Motor neuron (in vitro differentiated cells): ENCODE results near the gene RHEB. TPM values are rescaled to one million over a fixed set of nuclear protein-coding genes. Genes with fewer than 3 reads are reported as not detected.

Experiments
- ATAC-seq, 8 experiments: fragments of 200-7000 bp; cut with Tn5 transposase; replicated peaks in 6 of 8; 2 replicates each; pipeline ENCODE4 v1.8.0; 2021; ENCODE audit warnings: mild to moderate bottlenecking in 8 of 8, moderate library complexity in 8 of 8
- H3K27ac ChIP-seq, 2 donors: fragments of 250-450 bp; sonication (Bioruptor Pico); 2 replicates each; pipeline ENCODE4 v1.9.0; 2021; ENCODE audit warnings: antibody characterized with exemption in 2 of 2, mild to moderate bottlenecking in 2 of 2, moderate library complexity in 1 of 2
- H3K4me1 ChIP-seq, 2 donors: fragments of 250-450 bp; sonication (Bioruptor Pico); replicated peaks in 1 of 2; 2 replicates each; pipeline ENCODE4 v1.6.1; 2021; ENCODE audit warnings: antibody characterized with exemption in 2 of 2, mild to moderate bottlenecking in 2 of 2, moderate library complexity in 1 of 2
- H3K4me3 ChIP-seq, 5 donors: fragments of 250-450 bp; sonication (Bioruptor Pico); 2 replicates each; pipeline ENCODE4 v1.9.0; 2021; ENCODE audit warnings: antibody characterized with exemption in 5 of 5, mild to moderate bottlenecking in 5 of 5, moderate library complexity in 4 of 5
- WGBS, 10 experiments: fragments of 450-650 bp; shearing (Covaris generic); methylation state at CpG; one replicate each; pipeline ENCODE4 v1.0.0; 2022; 5-methylcytosine and 5-hydroxymethylcytosine counted together
- in situ Hi-C, 9 experiments: fragments of 400-800 bp; cut with MboI; loops; one replicate each; pipeline ENCODE4 v1.15.0; 2021; ENCODE audit warnings: low sequenced_read_pairs in 9 of 9, low pct_unique_long_range_greater_than_20kb in 2 of 9; ENCODE audit not compliant: unreplicated experiment in 9 of 9
- total RNA-seq, 8 experiments: library from RNA; unstranded; fragments of 300-600 nt; gene quantifications; 2 replicates each; pipeline versions ENCODE4 v1.2.3 to v1.2.4, GENCODE V29; 2022

The RHEB gene
- total RNA-seq, 8 experiments from 2014 or later = 62.2 to 163 (median 84.2) TPM

DNA sequence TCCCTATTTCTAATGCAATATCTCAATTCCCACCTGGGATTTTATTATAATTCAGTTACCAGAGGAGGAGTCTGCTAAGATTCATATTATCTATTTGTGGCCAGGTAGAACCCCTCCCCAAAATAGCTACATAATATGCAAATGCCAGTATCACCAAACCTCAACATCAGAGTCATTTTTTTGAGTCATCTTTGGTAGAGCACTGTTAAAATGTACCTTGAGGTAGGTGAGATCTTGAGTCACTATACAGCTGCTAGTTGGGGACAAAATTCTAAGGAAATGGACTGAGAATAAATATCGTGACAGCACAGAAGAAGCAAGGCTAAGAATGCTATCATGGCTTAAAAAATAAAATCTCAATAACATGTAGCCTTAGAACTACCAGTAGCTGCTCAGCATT, 75.1 kb downstream of the RHEB start:
- H3K27ac ChIP-seq = no peak overlapping the region
- no peak for ATAC-seq
- WGBS, 10 experiments = 17 to 100% (median 85%) methylated on average over 1 of the region's 1 CpG; no CpG with 5 or more reads in 2 of the 10 experiments
- no peak overlapping the region for H3K4me3 ChIP-seq
- in situ Hi-C loops = loop anchor here in 1 of 9 experiments (10.0 to 25.0 kb wide), 2 partner anchors 70 to 132 kb away; no protein-coding TSS in a partner anchor
- peaks cover 24 to 26% of the 10 kb centered on the region in 2 donors for H3K4me1 ChIP-seq

DNA sequence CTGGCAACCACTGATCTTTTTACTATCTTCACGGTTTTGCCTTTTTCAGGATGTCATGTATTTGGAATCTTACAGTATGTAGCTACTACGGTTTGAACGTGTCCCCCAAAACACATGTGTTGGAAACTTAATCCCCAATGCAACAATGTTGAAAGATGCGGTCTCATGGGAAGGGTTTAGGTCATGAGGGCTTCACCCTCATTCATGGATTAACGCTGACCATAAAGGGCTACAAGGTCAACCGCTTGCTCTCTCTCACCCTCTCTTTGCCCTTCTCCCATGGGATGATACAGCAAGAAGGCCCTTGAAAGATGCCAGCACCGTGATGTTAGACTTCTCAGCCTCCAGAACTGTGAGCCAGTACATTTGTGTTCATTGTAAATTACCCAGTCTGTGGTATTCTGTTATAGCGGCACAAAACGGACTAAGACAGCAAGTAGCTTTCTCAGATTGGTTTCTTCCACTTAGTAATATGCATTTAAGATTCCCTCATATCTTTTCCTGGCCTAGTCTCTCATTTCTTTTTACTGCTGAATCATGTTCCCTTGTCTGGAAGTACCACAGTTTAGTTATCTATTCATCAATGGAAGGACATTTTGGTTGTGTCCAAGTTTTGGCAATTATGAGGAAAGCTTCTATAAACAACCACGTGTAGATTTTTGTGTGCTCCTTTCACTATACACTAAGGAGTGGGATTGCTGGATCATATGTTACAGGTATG, 76.8 kb downstream of the RHEB start:
- no peak for ATAC-seq
- Histone ChIP-seq H3K27ac (no peak overlapping the region), H3K4me1 (peaks cover 23 to 26% of the 10 kb centered on the region in 2 donors), H3K4me3 (no peak overlapping the region)
- 46 to 100% (median 90%) methylated on average over 1 to 7 of the region's 10 CpGs for WGBS, 10 experiments
- in situ Hi-C loops = loop anchor here in 1 of 9 experiments (10.0 to 25.0 kb wide), 2 partner anchors 68 to 131 kb away; no protein-coding TSS in a partner anchor

DNA sequence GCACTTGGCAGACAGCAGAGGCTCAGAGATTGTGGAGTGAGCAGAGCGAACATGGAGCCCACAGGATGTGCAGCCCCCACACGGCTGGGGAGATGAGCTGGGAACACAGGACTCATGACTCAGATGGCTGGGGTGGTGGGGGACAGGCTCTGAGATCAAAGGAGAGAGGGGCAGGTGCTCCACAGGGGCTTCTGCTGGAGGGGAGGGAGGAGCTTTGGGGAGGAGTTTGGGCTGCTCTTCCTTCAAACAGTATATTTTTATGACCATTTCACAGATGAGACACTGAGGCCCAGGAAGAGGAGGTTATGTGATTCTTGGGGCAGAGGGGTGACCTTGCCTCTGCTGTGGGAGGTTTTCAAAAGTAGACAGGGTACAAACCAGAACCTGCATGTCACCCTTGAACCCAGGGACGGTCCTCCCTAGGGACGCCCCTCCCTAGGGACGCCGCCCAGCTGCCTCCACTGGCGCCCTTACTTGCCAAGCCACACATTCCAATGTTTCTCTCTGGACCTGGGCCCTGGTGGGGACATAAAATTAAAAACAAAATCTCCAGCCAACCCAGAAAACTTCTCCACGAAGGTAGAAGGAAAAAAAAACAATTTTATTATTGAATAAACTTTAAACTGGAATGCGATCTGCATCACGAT, 78.8 kb downstream of the RHEB start:
- Histone ChIP-seq H3K27ac (no peak overlapping the region), H3K4me1 (peaks cover 23 to 26% of the 10 kb centered on the region in 2 donors), H3K4me3 (no peak overlapping the region)
- 0 to 100% (median 74%) methylated on average over 1 to 7 of the region's 10 CpGs; no CpG with 5 or more reads in 2 of the 10 experiments for WGBS, 10 experiments
- no peak for ATAC-seq
- in situ Hi-C loops = loop anchor here in 1 of 9 experiments (10.0 to 25.0 kb wide), 2 partner anchors 66 to 129 kb away; no protein-coding TSS in a partner anchor

DNA sequence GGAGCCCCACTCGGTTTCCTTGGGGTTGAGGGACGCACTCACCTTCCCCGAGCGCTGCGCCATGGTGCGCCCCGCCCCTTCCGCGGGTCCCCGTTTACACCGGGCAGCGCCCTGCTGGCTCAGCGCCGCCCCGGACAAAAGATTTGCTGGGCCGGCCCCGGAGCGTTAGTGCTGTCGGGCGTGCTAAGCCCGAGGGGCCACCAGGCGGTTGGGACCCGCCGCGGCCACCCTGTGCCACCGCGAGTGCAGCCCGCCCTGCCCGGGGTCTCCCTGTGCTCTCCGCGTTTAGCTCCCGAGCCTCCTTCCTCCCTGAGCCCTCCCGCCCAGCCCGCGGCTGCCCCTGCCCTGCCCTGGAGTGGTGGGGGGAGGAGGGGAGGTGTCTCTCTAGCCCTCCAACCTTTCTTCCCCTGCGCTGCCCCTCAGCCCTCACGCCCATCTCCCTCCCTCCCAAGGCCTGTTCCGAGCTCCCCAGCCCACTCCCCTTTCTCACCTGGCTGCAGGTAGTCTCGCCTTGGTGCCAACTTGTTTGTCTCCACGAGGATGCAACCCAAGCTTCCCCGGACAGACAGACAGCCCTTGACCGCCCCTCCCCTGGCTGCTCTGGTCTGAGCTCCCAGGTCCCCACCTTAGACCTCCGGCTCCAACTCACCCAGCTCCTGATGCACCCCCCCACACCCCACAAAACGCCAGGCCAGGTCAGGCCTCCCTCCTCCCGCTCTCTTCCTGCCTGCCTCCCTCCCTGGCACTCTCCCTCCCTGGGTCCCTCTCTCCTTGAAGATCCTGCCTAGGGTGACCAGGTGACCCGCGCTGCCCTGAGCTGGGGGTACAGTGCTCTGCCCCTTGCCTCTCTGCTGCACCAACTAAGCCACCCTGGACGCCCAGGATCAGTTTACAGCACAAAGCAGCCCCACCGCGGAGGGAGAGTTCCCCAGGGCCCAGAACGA, 79.6 kb downstream of the RHEB start, which contains the start of gene CRYGN:
TSS of gene CRYGN (minus strand) at position 287 of the 944 bp plus-strand sequence. CDS start at position 63, 224 bp downstream.
- Histone ChIP-seq H3K4me1 (peaks cover 25 to 28% of the 10 kb centered on the region in 2 donors), H3K27ac (no peak within 1 kb of the TSS), H3K4me3 (peak within 1 kb of the TSS in 3 of 5 donors; percentile 3 to 14 (median 11))
- ATAC-seq = peak; percentile 20 to 73 (median 66)
- in situ Hi-C loops = loop anchor here in 1 of 9 experiments (10.0 to 25.0 kb wide), 2 partner anchors 65 to 128 kb away; no protein-coding TSS in a partner anchor
- WGBS, 10 experiments = 12 to 70% methylated on average over 2 to 5 of the region's 51 CpGs; no CpG with 5 or more reads in 8 of the 10 experiments

DNA sequence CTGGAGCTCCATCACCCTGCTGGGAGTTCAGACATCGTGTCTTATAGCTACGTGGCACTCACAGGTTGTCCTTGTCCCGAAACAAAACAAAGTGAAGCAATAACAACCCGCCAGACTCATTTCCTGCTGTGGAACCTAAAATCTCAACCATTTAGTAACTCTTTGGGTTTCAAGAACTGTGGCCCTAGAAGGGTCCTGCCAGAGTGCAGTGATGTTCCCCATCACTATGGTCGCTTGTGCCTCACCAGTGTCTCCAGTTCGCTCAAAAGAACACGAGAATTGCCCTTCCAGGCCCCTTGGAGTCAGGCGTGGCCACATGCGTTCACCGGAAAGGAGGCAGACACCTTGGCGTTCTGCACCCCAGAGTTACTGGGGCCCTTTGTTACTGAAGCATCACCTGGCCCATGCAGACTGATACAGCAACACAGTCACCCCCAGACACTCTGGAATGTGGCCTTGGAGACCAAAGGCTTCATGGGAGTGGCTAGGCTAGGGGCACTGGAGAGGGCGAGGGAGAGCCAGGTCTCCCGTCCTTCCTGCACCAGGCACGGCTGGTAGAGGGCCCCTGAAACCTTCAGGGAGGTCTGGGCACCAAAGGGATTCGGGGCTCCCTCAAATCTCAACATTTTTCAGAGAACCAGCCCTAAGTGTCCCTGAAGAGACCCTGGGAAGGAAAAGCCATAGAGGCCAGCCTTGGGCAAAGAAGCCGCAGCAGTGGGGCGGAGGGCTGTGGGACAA, 80.7 kb downstream of the RHEB start:
- 62 to 100% (median 93%) methylated on average over 1 to 10 of the region's 17 CpGs; no CpG with 5 or more reads in 3 of the 10 experiments for WGBS, 10 experiments
- in situ Hi-C loops = loop anchor here in 1 of 9 experiments (25.0 kb wide), 1 partner anchor 127 kb away; no protein-coding TSS in a partner anchor
- Histone ChIP-seq H3K4me3 (no peak overlapping the region), H3K27ac (no peak overlapping the region), H3K4me1 (peaks cover 14 to 25% of the 10 kb centered on the region in 2 donors)
- ATAC-seq = no peak

DNA sequence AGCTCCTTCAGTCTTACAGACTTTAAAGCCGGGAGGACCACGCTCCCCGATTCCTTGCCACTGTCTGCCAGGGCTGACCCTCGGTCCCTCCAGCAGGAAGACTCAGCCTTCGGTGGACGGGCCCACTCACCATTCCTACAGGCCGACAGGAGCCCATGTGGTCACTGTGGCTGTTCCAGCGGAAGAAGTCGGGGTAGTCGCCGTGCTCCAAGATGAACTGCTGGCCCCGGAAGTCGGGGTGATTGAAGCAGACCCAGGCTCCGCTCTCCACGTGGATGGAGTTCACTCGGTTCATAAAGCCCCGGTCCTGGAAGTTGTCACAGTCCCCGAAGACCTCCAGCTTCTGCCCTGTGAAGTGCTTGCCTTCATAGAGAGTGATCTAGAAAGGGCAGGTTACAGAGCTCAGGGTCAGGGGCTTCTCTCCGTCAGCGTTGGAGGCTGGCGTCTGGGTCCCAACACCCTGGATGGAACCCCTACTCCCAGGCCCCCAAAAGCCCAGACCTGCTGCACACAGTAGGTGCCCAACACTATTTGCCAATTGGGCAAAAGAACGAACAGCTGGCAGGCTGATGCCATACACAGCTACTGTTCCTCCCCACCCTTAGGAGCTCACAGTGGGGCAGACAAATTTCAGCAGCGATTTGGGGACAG, 81.7 kb downstream of the RHEB start:
- 40 to 100% (median 91%) methylated on average over 1 to 17 of the region's 23 CpGs; no CpG with 5 or more reads in 1 of the 10 experiments for WGBS, 10 experiments
- in situ Hi-C loops = loop anchor here in 1 of 9 experiments (25.0 kb wide), 1 partner anchor 126 kb away; no protein-coding TSS in a partner anchor
- H3K4me1 ChIP-seq = peaks cover 14 to 25% of the 10 kb centered on the region in 2 donors
- no peak for ATAC-seq
- no peak overlapping the region for H3K27ac ChIP-seq
- H3K4me3 ChIP-seq = no peak overlapping the region

DNA sequence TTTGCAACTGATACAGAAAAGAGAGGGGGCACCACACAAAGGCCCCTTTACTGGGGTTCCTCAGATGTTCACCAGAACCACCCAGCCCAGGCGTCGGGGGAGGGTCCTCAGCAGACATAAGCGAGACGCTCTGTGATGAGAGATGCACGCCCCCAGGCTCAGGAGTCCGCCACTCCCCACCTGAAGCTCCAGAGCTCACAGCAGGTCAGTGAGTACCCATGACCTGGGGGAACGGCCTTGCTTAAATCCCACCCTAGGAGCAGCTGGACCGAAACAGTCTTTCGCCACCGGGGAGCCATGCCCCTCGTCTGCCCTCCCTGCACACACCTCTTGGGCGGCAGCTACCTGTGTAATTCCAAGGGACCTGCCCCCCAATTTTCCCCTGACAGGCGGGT, 82.5 kb downstream of the RHEB start:
- 33 to 94% (median 74%) methylated on average over 1 to 7 of the region's 13 CpGs; no CpG with 5 or more reads in 6 of the 10 experiments for WGBS, 10 experiments

DNA sequence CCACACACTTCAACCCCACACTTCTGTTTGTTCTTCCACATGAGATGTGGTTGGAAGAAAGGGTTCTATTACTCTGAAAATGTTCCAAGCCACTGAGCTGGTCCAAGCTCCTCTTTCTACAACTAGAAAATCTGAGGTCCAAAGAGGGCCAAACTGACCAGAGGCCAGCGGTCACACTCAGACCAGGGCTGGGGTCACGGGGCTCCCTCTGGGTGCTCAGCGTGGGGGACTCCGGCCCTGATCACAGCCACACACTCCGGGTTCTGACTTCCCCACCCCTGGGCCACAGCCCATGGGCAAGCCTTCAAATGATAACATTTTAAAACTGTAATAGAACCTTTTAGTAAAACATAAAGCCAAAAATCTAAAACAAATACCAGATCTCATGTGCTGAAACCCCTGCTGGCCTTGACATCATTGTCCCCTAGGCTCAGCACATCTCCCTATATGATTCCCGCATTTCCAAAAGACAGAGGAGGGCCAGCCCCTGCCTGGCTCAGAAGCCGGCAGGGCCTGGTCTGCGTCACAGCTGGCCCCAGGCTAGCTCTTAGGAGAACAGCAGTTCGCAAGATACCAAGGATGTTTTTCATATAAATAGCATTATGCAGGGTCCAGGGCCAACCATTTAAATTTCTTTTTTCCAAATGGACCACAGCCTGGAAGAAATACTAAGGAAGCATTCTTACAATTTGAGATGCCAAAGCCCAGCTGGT, 83.1 kb downstream of the RHEB start:
- ATAC-seq = peak in 2 of 8 experiments; percentile 63 to 90
- H3K4me1 ChIP-seq = peaks cover 12 to 25% of the 10 kb centered on the region in 2 donors
- WGBS, 10 experiments = 0 to 100% (median 90%) methylated on average over 1 to 4 of the region's 9 CpGs; no CpG with 5 or more reads in 5 of the 10 experiments
- no peak overlapping the region for H3K27ac ChIP-seq
- in situ Hi-C loops = loop anchor here in 1 of 9 experiments (25.0 kb wide), 1 partner anchor 124 kb away; no protein-coding TSS in a partner anchor
- H3K4me3 ChIP-seq = no peak overlapping the region

More for the DNA sequence above, 82.5 kb downstream of the RHEB start:
- H3K27ac ChIP-seq = no peak overlapping the region
- ATAC-seq = no peak
- no peak overlapping the region for H3K4me3 ChIP-seq
- in situ Hi-C loops = loop anchor here in 1 of 9 experiments (25.0 kb wide), 1 partner anchor 125 kb away; no protein-coding TSS in a partner anchor
- peaks cover 14 to 25% of the 10 kb centered on the region in 2 donors for H3K4me1 ChIP-seq

DNA sequence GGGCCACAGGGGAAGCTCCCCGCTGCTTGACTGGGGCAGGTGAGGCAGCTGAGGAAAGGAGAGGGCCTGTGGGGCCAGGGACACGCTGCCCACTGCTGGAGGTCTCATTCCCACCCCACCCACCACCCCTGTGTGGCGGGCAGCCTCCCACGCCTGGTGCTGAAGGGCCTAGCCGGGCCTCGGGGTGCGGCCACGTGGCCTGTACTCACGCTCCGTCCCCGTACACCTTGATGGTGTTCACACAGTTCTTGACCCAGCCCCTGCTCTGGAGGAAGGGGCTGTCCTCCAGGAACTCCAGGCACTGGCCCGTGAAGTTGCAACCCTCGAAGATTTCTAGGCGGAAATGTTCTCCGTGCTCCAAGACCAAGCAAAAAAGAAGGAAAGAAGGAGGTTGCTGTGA, 83.7 kb downstream of the RHEB start:
- WGBS, 10 experiments = 60 to 100% (median 87%) methylated on average over 1 to 3 of the region's 15 CpGs; no CpG with 5 or more reads in 6 of the 10 experiments
- in situ Hi-C loops = loop anchor here in 1 of 9 experiments (25.0 kb wide), 1 partner anchor 124 kb away; no protein-coding TSS in a partner anchor
- peaks cover 6 to 20% of the 10 kb centered on the region in 2 donors for H3K4me1 ChIP-seq
- no peak overlapping the region for H3K27ac ChIP-seq
- no peak overlapping the region for H3K4me3 ChIP-seq
- no peak for ATAC-seq

DNA sequence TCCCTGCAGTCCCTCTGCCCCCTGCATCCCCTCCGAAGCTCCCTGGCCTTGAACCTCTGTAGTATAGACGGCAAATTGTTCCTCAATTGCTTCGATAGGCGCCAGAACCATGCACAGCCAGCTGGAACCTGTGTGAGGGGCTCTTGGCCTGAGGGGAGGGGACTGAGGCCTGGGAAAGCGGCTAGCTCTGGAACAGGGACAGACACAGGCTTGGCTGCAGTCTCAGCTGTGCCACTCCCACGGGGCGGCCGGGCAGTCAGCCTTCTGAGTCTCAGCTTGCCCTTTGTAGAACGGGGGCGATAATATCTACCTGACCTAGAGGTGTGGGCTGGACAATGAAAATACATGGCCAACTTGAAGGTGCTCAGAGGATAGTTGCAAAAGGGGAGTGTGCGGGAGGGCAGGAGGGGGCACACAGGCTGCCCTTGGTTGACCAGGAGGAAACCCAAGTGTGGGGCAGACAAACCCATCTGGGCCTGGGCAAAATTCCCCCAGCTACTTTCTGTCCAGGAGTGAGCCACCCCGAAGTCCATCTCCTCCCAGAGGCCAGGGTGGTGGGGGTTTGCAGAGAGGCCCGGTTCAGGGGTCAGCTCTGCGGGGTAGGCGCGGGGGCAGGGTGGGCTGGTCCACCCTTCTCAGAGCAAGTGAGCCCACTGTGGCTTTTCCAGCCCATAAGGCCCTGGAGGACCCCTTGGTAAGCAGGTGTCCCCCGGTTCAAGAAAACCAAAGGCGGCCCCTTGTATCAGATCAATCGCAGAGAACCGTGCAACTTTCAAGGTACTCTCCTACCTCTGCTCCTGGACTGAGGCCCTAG, 84.4 kb downstream of the RHEB start:
- peak in 3 of 8 experiments; percentile 35 to 57 (median 53) for ATAC-seq
- H3K4me3 ChIP-seq = no peak overlapping the region
- H3K4me1 ChIP-seq = peaks cover 9 to 20% of the 10 kb centered on the region in 2 donors
- in situ Hi-C loops = loop anchor here in 1 of 9 experiments (25.0 kb wide), 1 partner anchor 123 kb away; no protein-coding TSS in a partner anchor
- no peak overlapping the region for H3K27ac ChIP-seq
- WGBS, 10 experiments = 76 to 100% (median 100%) methylated on average over 1 to 9 of the region's 20 CpGs; no CpG with 5 or more reads in 6 of the 10 experiments
